Neural cell (in vitro differentiated cells): Measurements from ENCODE around the gene UBE2H. TPM values are rescaled to one million over a fixed set of nuclear protein-coding genes. Genes with fewer than 3 reads are reported as not detected.

Source experiments
- H2AFZ ChIP-seq: fragments of 200-600, 300-800 bp; sonication (generic), shearing (Covaris generic); 2 replicates; pipeline ENCODE4 v1.6.0; 2014; ENCODE audit warnings: low read depth, mild to moderate bottlenecking, antibody characterized with exemption, low read length, moderate library complexity
- H3F3A ChIP-seq: fragments of 200-600 bp; shearing (Covaris generic); 2 replicates; pipeline ENCODE4 v1.6.1; 2016; ENCODE audit warnings: mild to moderate bottlenecking, moderate library complexity, mixed read lengths, antibody characterized with exemption, low read length; ENCODE audit not compliant: insufficient read depth, poor library complexity, severe bottlenecking
- H3K27ac ChIP-seq: fragments of 200-600, 300-800 bp; sonication (generic), shearing (Covaris generic); 2 replicates; pipeline ENCODE4 v1.5.1; 2014; ENCODE audit warnings: mild to moderate bottlenecking, low read length, moderate library complexity
- H3K27me3 ChIP-seq: fragments of 300-800, 200-600 bp; sonication (generic), shearing (Covaris generic); 2 replicates; pipeline ENCODE4 v1.6.0; 2014; ENCODE audit warnings: mild to moderate bottlenecking, low read depth, low read length, moderate library complexity; ENCODE audit not compliant: insufficient read depth
- H3K36me3 ChIP-seq: fragments of 300-800, 200-600 bp; sonication (generic), shearing (Covaris generic); 2 replicates; pipeline ENCODE4 v1.5.1; 2014; ENCODE audit warnings: mild to moderate bottlenecking, antibody characterized with exemption, low read length, moderate library complexity; ENCODE audit not compliant: insufficient read depth
- H3K4me2 ChIP-seq: fragments of 300-800, 200-600 bp; sonication (generic), shearing (Covaris generic); 2 replicates; pipeline ENCODE4 v1.6.0; 2014; ENCODE audit warnings: mild to moderate bottlenecking, low read length
- H3K4me3 ChIP-seq: fragments of 300-800, 200-600 bp; sonication (generic), shearing (Covaris generic); 2 replicates; pipeline ENCODE4 v1.5.1; 2014; ENCODE audit warnings: mild to moderate bottlenecking, low read length, moderate library complexity
- H3K79me2 ChIP-seq: fragments of 200-600 bp; shearing (Covaris generic); replicated peaks from 2 replicates; pipeline ENCODE4 v1.6.0; 2014; ENCODE audit warnings: mild to moderate bottlenecking, low read length, moderate library complexity; ENCODE audit not compliant: insufficient read depth
- H3K9ac ChIP-seq: fragments of 300-800, 200-600 bp; sonication (generic), shearing (Covaris generic); 2 replicates; pipeline ENCODE4 v1.6.1; 2016; ENCODE audit warnings: mild to moderate bottlenecking, low read length, mixed read lengths
- H3K9me2 ChIP-seq: fragments of 200-600 bp; shearing (Covaris generic); 2 replicates; pipeline ENCODE4 v1.6.1; 2016; ENCODE audit warnings: mild to moderate bottlenecking, low read length, mixed read lengths; ENCODE audit not compliant: insufficient read depth
- H3K9me3 ChIP-seq: fragments of 200-600, 300-800 bp; sonication (generic), shearing (Covaris generic); 2 replicates; pipeline ENCODE4 v1.6.1; 2016; ENCODE audit warnings: mild to moderate bottlenecking, mixed run types, low read length, moderate library complexity, mixed read lengths
- H4K20me1 ChIP-seq: fragments of 200-600 bp; shearing (Covaris generic); 2 replicates; pipeline ENCODE4 v1.6.1; 2016; ENCODE audit warnings: mild to moderate bottlenecking, mixed run types; ENCODE audit not compliant: insufficient read depth
- EP300 ChIP-seq: fragments of 450-650 bp; conservative IDR thresholded peaks from 2 replicates; pipeline ENCODE4 v1.6.1; 2014; ENCODE audit warnings: antibody characterized with exemption, mild to moderate bottlenecking, moderate library complexity; ENCODE audit not compliant: poor library complexity, severe bottlenecking
- EZH2 ChIP-seq: fragments of 200-600, 300-800 bp; shearing (Covaris generic), sonication (generic); IDR thresholded peaks from 2 replicates; pipeline ENCODE4 v1.6.1; 2014; ENCODE audit warnings: antibody characterized with exemption, low read length, borderline replicate concordance, mild to moderate bottlenecking; ENCODE audit not compliant: insufficient read depth, poor library complexity, severe bottlenecking
- MXI1 ChIP-seq: fragments of 450-650 bp; conservative IDR thresholded peaks from 2 replicates; pipeline ENCODE4 v1.6.1; 2014; ENCODE audit warnings: antibody characterized with exemption, mild to moderate bottlenecking; ENCODE audit not compliant: poor library complexity, severe bottlenecking
- POLR2AphosphoS5 ChIP-seq: IDR thresholded peaks from 2 replicates; pipeline ENCODE4 v1.6.1; 2012
- RAD21 ChIP-seq: fragments of 450-650 bp; conservative IDR thresholded peaks from 2 replicates; pipeline ENCODE4 v1.6.1; 2014; ENCODE audit warnings: antibody characterized with exemption, mild to moderate bottlenecking, moderate library complexity
- SMC3 ChIP-seq: fragments of 450-650 bp; conservative IDR thresholded peaks from 2 replicates; pipeline ENCODE4 v1.6.1; 2014; ENCODE audit warnings: antibody characterized with exemption, mild to moderate bottlenecking, moderate library complexity; ENCODE audit not compliant: poor library complexity
- TAF1 ChIP-seq: IDR thresholded peaks from 2 replicates; pipeline ENCODE4 v1.6.1; 2012; ENCODE audit warnings: low read depth
- polyA plus RNA-seq: library from polyadenylated mRNA; depleted of rRNA; stranded (reverse); fragments of >200 nt; gene quantifications from 2 replicates; pipeline ENCODE4 v1.2.3, GENCODE V29; 2014
- TF ChIP-seq, protein P1 (sequence below): fragments of 450-650 bp; IDR thresholded peaks from 2 replicates; pipeline ENCODE4 v1.5.1; 2014; ENCODE audit warnings: antibody characterized with exemption, mild to moderate bottlenecking, moderate library complexity; ENCODE audit not compliant: poor library complexity, severe bottlenecking
- TF ChIP-seq, protein P2 (sequence below): IDR thresholded peaks from 2 replicates; pipeline ENCODE4 v1.6.1; 2012; ENCODE audit warnings: borderline replicate concordance

The UBE2H gene
- polyA plus RNA-seq, 1 donor from 2014 or later, result 96.1 TPM

DNA sequence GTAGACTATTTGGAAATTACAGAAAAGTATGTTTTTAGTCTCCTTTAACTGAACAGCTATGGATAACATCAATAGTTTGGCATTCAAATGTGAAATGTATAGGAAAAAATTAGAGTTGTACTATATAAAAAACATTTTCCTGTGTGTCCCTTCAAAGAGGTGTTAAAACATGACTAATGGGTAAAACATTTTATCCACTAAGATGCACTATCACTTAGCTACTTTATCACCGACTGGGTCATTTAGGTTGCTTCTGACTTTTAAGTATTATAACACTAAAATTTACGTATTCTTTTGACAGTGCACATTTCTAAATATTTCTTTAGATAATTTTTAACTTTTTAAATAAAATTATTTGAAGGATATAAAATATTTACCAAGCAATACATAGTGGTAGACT lies 77.6 kb downstream of the UBE2H start:
- peaks cover 10% of the 10 kb centered on the region for H3K36me3 ChIP-seq
- no peak overlapping the region for H2AFZ ChIP-seq
- no peak overlapping the region for H3K9ac ChIP-seq
- no peaks in the 10 kb centered on the region for H3K27me3 ChIP-seq
- no peaks in the 10 kb centered on the region for H3F3A ChIP-seq
- no peak for TF ChIP-seq RAD21
- TF ChIP-seq, protein P1, sequence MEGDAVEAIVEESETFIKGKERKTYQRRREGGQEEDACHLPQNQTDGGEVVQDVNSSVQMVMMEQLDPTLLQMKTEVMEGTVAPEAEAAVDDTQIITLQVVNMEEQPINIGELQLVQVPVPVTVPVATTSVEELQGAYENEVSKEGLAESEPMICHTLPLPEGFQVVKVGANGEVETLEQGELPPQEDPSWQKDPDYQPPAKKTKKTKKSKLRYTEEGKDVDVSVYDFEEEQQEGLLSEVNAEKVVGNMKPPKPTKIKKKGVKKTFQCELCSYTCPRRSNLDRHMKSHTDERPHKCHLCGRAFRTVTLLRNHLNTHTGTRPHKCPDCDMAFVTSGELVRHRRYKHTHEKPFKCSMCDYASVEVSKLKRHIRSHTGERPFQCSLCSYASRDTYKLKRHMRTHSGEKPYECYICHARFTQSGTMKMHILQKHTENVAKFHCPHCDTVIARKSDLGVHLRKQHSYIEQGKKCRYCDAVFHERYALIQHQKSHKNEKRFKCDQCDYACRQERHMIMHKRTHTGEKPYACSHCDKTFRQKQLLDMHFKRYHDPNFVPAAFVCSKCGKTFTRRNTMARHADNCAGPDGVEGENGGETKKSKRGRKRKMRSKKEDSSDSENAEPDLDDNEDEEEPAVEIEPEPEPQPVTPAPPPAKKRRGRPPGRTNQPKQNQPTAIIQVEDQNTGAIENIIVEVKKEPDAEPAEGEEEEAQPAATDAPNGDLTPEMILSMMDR, result no peak
- TF ChIP-seq, protein P2, sequence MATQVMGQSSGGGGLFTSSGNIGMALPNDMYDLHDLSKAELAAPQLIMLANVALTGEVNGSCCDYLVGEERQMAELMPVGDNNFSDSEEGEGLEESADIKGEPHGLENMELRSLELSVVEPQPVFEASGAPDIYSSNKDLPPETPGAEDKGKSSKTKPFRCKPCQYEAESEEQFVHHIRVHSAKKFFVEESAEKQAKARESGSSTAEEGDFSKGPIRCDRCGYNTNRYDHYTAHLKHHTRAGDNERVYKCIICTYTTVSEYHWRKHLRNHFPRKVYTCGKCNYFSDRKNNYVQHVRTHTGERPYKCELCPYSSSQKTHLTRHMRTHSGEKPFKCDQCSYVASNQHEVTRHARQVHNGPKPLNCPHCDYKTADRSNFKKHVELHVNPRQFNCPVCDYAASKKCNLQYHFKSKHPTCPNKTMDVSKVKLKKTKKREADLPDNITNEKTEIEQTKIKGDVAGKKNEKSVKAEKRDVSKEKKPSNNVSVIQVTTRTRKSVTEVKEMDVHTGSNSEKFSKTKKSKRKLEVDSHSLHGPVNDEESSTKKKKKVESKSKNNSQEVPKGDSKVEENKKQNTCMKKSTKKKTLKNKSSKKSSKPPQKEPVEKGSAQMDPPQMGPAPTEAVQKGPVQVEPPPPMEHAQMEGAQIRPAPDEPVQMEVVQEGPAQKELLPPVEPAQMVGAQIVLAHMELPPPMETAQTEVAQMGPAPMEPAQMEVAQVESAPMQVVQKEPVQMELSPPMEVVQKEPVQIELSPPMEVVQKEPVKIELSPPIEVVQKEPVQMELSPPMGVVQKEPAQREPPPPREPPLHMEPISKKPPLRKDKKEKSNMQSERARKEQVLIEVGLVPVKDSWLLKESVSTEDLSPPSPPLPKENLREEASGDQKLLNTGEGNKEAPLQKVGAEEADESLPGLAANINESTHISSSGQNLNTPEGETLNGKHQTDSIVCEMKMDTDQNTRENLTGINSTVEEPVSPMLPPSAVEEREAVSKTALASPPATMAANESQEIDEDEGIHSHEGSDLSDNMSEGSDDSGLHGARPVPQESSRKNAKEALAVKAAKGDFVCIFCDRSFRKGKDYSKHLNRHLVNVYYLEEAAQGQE, result no peak
- TF ChIP-seq SMC3, result no peak
- no peak for TF ChIP-seq MXI1
- TF ChIP-seq TAF1, result no peak
- TF ChIP-seq EZH2, result no peak
- no peak for TF ChIP-seq EP300
- TF ChIP-seq POLR2AphosphoS5, result no peak
- H3K9me3 ChIP-seq, result no peaks in the 10 kb centered on the region
- H3K9me2 ChIP-seq, result no peaks in the 10 kb centered on the region
- H4K20me1 ChIP-seq, result no peaks in the 10 kb centered on the region
- no peak overlapping the region for H3K4me2 ChIP-seq
- H3K27ac ChIP-seq, result no peak overlapping the region
- H3K79me2 ChIP-seq, result peaks cover 8% of the 10 kb centered on the region
- H3K4me3 ChIP-seq, result no peak overlapping the region

DNA sequence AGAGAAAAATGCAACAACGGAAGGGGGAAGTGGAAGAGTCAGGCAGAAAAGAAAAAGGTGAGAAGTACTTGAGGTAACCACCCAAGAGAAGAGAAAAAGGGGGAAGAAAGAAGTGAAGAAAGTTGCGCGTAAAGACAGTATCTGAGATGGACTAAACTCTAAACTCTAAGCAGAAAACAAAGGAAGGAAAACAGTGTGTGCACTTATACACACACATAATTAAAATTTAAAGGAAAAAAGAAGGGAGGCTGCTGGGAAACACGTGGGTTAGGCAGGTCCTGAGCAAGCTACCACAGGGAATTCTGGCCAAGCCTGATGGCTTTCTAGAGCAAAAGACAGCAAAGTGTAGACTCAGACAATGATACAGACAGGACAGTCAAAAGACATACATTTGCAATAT lies 78.0 kb downstream of the UBE2H start:
- no peaks in the 10 kb centered on the region for H3K27me3 ChIP-seq
- no peaks in the 10 kb centered on the region for H3K9me2 ChIP-seq
- TF ChIP-seq POLR2AphosphoS5, result no peak
- TF ChIP-seq, protein P1, result no peak
- TF ChIP-seq, protein P2, result no peak
- TF ChIP-seq RAD21, result no peak
- TF ChIP-seq EZH2, result no peak
- TF ChIP-seq EP300, result no peak
- no peak for TF ChIP-seq TAF1
- no peak for TF ChIP-seq MXI1
- no peak for TF ChIP-seq SMC3
- H3K9ac ChIP-seq, result no peak overlapping the region
- H3K79me2 ChIP-seq, result peaks cover 11% of the 10 kb centered on the region
- no peaks in the 10 kb centered on the region for H3F3A ChIP-seq
- H2AFZ ChIP-seq, result no peak overlapping the region
- H3K27ac ChIP-seq, result no peak overlapping the region
- H4K20me1 ChIP-seq, result no peaks in the 10 kb centered on the region
- no peaks in the 10 kb centered on the region for H3K9me3 ChIP-seq
- H3K4me3 ChIP-seq, result no peak overlapping the region
- no peak overlapping the region for H3K4me2 ChIP-seq
- H3K36me3 ChIP-seq, result peaks cover 10% of the 10 kb centered on the region
